ENCODE data around the gene SHC3. TPM values are rescaled to one million over a fixed set of nuclear protein-coding genes. Genes with fewer than 3 reads are reported as not detected.

SHC3 gene
- total and polyA plus RNA-seq, 9 of the 15 experiments (the other 6 are each of a cell fraction or from before 2014, with no cell fraction given): not detected

DNA sequence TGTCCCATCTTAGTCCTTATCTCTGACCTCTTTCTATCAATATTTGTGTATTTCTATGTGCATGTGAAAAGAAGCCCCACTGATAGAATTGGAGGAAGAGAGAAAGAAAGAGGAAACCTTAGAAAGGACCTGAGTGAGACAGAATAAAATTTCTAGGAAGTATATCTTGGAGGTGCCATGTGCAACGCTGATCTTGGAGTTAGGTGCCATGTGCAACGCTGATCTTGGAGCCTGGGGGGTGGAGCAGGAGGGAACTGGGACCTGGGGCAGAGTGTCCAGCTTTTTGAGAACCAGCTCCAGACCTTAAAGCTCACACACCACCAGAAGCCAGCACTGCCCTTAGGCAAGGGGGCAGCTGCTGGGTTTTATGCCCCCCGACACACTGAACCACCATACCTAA is 89.4 kb downstream of the SHC3 start:
- Histone ChIP-seq H3K4me3 (no peak overlapping the region), H3K79me2 (ENCODE audit: control insufficient read depth, insufficient read depth, low read length) (no peaks in the 10 kb centered on the region), H3K9me1 (ENCODE audit: control insufficient read depth, insufficient read depth, low read length) (no peaks in the 10 kb centered on the region), H3K27ac (ENCODE audit: extremely low read depth, low read depth, low read length) (no peak overlapping the region), H3K9me3 (replicated peaks; ENCODE audit: control insufficient read depth, insufficient read depth, low read depth, low read length) (no peaks in the 10 kb centered on the region), H3K4me2 (ENCODE audit: insufficient read depth, low read length) (no peak overlapping the region), H3K4me1 (replicated peaks in 1 of 2; ENCODE audit: control insufficient read depth in 2 of 2, insufficient read depth in 2 of 2, low read length in 2 of 2) (no peaks in the 10 kb centered on the region), H3K36me3 (ENCODE audit: control insufficient read depth, insufficient read depth, low read length) (no peaks in the 10 kb centered on the region), H4K20me1 (replicated peaks; ENCODE audit: control insufficient read depth, insufficient read depth, low read length) (no peaks in the 10 kb centered on the region), H3K9ac (ENCODE audit: insufficient read depth in 1 of 2, low read depth in 2 of 2, low read length in 2 of 2) (no peak overlapping the region), H2AFZ (ENCODE audit: low read depth, low read length) (no peak overlapping the region), H3K27me3 (ENCODE audit: control insufficient read depth in 2 of 2, insufficient read depth in 2 of 2, low read length in 2 of 2) (peaks cover 0 to 13% of the 10 kb centered on the region in 2 experiments; a peak in 2 of 5 replicates)
- POLR2A ChIA-PET: no interaction called here
- no peak for FAIRE-seq
- 0% methylated on average over 3 of the region's 3 CpGs for WGBS (ENCODE audit: insufficient coverage, low coverage, missing lambda C conversion rate)
- BruUV-seq (replicated peaks): no TSS peak
- no peak for TF ChIP-seq ZNF436 (CRISPR knock-in tag; IDR thresholded peaks at IDR 0.05)
- TF ChIP-seq ZBTB8A (IDR thresholded peaks at IDR 0.05; ENCODE audit: partially characterized antibody): no peak
- TF ChIP-seq ZFP36 (IDR thresholded peaks at IDR 0.05; ENCODE audit: low read depth, low read length, partially characterized antibody): no peak
- no peak for TF ChIP-seq FOXJ3 (CRISPR knock-in tag; IDR thresholded peaks at IDR 0.05)
- TF ChIP-seq DACH1 (IDR thresholded peaks at IDR 0.05; ENCODE audit: partially characterized antibody): no peak
- in situ Hi-C loops (cut with MboI): no loop called here
- no peak for ATAC-seq
- CTCF ChIA-PET (ENCODE audit: low intra/inter-chr PET ratio): no interaction called here
- intact Hi-C loops (cut with micrococcal nuclease): no loop called here
- DNase-seq (ENCODE audit: extremely low read depth in 1 of 4, low spot score in 3 of 4): no peak

- Histone ChIP-seq H3K4me2 (ENCODE audit: insufficient read depth, low read length) (no peak overlapping the region), H3K27ac (ENCODE audit: extremely low read depth, low read depth, low read length) (no peak overlapping the region), H3K9me3 (replicated peaks; ENCODE audit: control insufficient read depth, insufficient read depth, low read depth, low read length) (no peaks in the 10 kb centered on the region), H4K20me1 (replicated peaks; ENCODE audit: control insufficient read depth, insufficient read depth, low read length) (no peaks in the 10 kb centered on the region), H3K27me3 (ENCODE audit: control insufficient read depth in 2 of 2, insufficient read depth in 2 of 2, low read length in 2 of 2) (peaks cover under 1 to 9% of the 10 kb centered on the region in 2 experiments; a peak in 2 of 5 replicates), H3K79me2 (ENCODE audit: control insufficient read depth, insufficient read depth, low read length) (no peaks in the 10 kb centered on the region), H3K4me1 (replicated peaks in 1 of 2; ENCODE audit: control insufficient read depth in 2 of 2, insufficient read depth in 2 of 2, low read length in 2 of 2) (no peaks in the 10 kb centered on the region), H2AFZ (ENCODE audit: low read depth, low read length) (no peak overlapping the region), H3K9me1 (ENCODE audit: control insufficient read depth, insufficient read depth, low read length) (no peaks in the 10 kb centered on the region), H3K9ac (ENCODE audit: insufficient read depth in 1 of 2, low read depth in 2 of 2, low read length in 2 of 2) (no peak overlapping the region), H3K36me3 (ENCODE audit: control insufficient read depth, insufficient read depth, low read length) (no peaks in the 10 kb centered on the region), H3K4me3 (no peak overlapping the region)
- intact Hi-C loops (cut with micrococcal nuclease): no loop called here
- 7% methylated on average over 3 of the region's 6 CpGs for WGBS (ENCODE audit: insufficient coverage, low coverage, missing lambda C conversion rate)
- BruUV-seq (replicated peaks): no TSS peak
- ChIA-PET POLR2A (interaction anchor here (0.7 kb wide), 1 partner anchor 859 kb away, joined by 3 read pairs; no protein-coding TSS in a partner anchor), CTCF (ENCODE audit: low intra/inter-chr PET ratio) (no interaction called here)
- no peak for TF ChIP-seq ZNF655 (CRISPR knock-in tag; IDR thresholded peaks at IDR 0.05)
- TF ChIP-seq TARDBP (IDR thresholded peaks at IDR 0.05): no peak
- TF ChIP-seq HNRNPH1 (optimal IDR thresholded peaks at IDR 0.05; ENCODE audit: low read depth, low read length): no peak
- no peak for TF ChIP-seq ZNF282 (CRISPR knock-in tag; IDR thresholded peaks at IDR 0.05)
- TF ChIP-seq FOXK2 (conservative IDR thresholded peaks at IDR 0.05 in 1 of 2, IDR thresholded peaks at IDR 0.05 in 1 of 2; ENCODE audit: low read depth in 2 of 2): no peak
- no peak for TF ChIP-seq NCOA6 (IDR thresholded peaks at IDR 0.05)
- no peak for TF ChIP-seq PML (IDR thresholded peaks at IDR 0.05; ENCODE audit: low read length)
- no peak for TF ChIP-seq MXD1 (CRISPR knock-in tag; IDR thresholded peaks at IDR 0.05; ENCODE audit: borderline replicate concordance, poor library complexity, severe bottlenecking)
- TF ChIP-seq ETV5 (CRISPR knock-in tag; IDR thresholded peaks at IDR 0.05; ENCODE audit: low read depth): no peak
- no peak for TF ChIP-seq ATF7 (IDR thresholded peaks at IDR 0.05)
- FAIRE-seq (no peak), ATAC-seq (no peak), DNase-seq (ENCODE audit: extremely low read depth in 1 of 4, low spot score in 3 of 4) (no peak)
- in situ Hi-C loops (cut with MboI): no loop called here
These were observed 95.0 kb downstream of the SHC3 start for GRCh38 chr9:89083626-89084025.
